Measurements from ENCODE around the gene CFHR5.

DNA sequence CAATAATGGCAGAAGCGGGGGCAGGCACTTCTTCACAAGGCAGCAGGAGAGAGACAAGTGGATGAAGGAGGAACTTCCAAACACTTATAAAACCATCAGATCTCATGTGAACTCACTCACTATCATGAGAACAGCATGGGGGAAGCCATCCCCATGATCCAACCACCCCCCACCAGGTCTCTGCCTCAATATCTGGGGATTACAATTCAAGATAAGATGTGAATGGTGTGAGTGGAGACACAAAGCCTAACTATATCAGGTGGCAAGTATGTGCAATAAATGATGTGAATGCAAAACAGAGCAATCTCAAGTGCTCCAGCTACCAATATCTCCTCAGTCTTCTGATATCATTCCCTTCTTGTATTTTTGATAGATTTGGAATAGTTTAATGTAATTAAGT lies 21.4 kb upstream of the CFHR5 start:
- TF ChIP-seq POLR2A (IDR thresholded peaks at IDR 0.05; ENCODE audit: low read length): no peak
- TF ChIP-seq GATA1 (IDR thresholded peaks at IDR 0.05; ENCODE audit: low read depth, low read length): no peak

Measured in erythroblast (primary cell).